Loucy (cell line): ENCODE measurements around the gene TFEB.

Experiments
- H2AFZ ChIP-seq: fragments of 200-600 bp; sonication (generic); 2 replicates; pipeline ENCODE4 v1.6.0; 2016; ENCODE audit warnings: antibody characterized with exemption, mild to moderate bottlenecking, low read length, moderate library complexity
- H3F3A ChIP-seq: fragments of 200-600 bp; 2 replicates; pipeline ENCODE4 v1.6.0; 2016; ENCODE audit warnings: antibody characterized with exemption, low read depth, mild to moderate bottlenecking
- H3K27me3 ChIP-seq: fragments of 200-600 bp; sonication (generic); 2 replicates; pipeline ENCODE4 v1.6.1; 2014; ENCODE audit warnings: low read length, mild to moderate bottlenecking; ENCODE audit not compliant: insufficient read depth, poor library complexity, severe bottlenecking
- H3K36me3 ChIP-seq: fragments of 200-600 bp; sonication (generic); 2 replicates; pipeline ENCODE4 v1.6.1; 2016; ENCODE audit warnings: low read length; ENCODE audit not compliant: insufficient read depth
- H3K4me1 ChIP-seq: fragments of 200-600 bp; sonication (generic); 2 replicates; pipeline ENCODE4 v1.5.1; 2014; ENCODE audit warnings: low read length, mild to moderate bottlenecking; ENCODE audit not compliant: insufficient read depth, poor library complexity, severe bottlenecking
- H3K4me2 ChIP-seq: fragments of 200-600 bp; sonication (generic); 2 replicates; pipeline ENCODE4 v1.6.0; 2014; ENCODE audit warnings: antibody characterized with exemption, low read length, low read depth, mild to moderate bottlenecking; ENCODE audit not compliant: poor library complexity, severe bottlenecking
- H3K4me3 ChIP-seq: fragments of 200-600 bp; sonication (generic); 2 replicates; pipeline ENCODE4 v1.5.1; 2014; ENCODE audit warnings: low read length, mild to moderate bottlenecking, mixed read lengths; ENCODE audit not compliant: poor library complexity, severe bottlenecking
- H3K79me2 ChIP-seq: fragments of 200-600 bp; sonication (generic); 2 replicates; pipeline ENCODE4 v1.6.1; 2014; ENCODE audit warnings: low read length; ENCODE audit not compliant: insufficient read depth
- H3K9ac ChIP-seq: fragments of 200-600 bp; sonication (generic); 2 replicates; pipeline ENCODE4 v1.6.0; 2014; ENCODE audit warnings: mild to moderate bottlenecking, low read depth, low read length, moderate library complexity; ENCODE audit not compliant: poor library complexity, severe bottlenecking
- H3K9me2 ChIP-seq: fragments of 200-600 bp; sonication (generic); replicated peaks from 2 replicates; pipeline ENCODE4 v1.6.1; 2016; ENCODE audit warnings: low read depth, low read length, mixed read lengths
- H3K9me3 ChIP-seq: fragments of 200-600 bp; sonication (generic); 2 replicates; pipeline ENCODE4 v1.6.1; 2014; ENCODE audit warnings: mild to moderate bottlenecking, antibody characterized with exemption, low read length, low read depth; ENCODE audit not compliant: insufficient read depth
- H4K20me1 ChIP-seq: fragments of 200-600 bp; sonication (generic); 2 replicates; pipeline ENCODE4 v1.6.0; 2014; ENCODE audit warnings: antibody characterized with exemption, low read length, mild to moderate bottlenecking; ENCODE audit not compliant: insufficient read depth, poor library complexity, severe bottlenecking
- EZH2phosphoT487 ChIP-seq: fragments of 200-600 bp; IDR thresholded peaks from 2 replicates; pipeline ENCODE4 v1.6.1; 2018; ENCODE audit warnings: antibody characterized with exemption, mild to moderate bottlenecking, moderate library complexity, borderline replicate concordance
- TF ChIP-seq, protein P1 (sequence below): fragments of 200-600 bp; sonication (generic); conservative IDR thresholded peaks from 2 replicates; pipeline ENCODE4 v1.5.1; 2014; ENCODE audit warnings: mild to moderate bottlenecking, antibody characterized with exemption, low read length

TFEB gene

DNA sequence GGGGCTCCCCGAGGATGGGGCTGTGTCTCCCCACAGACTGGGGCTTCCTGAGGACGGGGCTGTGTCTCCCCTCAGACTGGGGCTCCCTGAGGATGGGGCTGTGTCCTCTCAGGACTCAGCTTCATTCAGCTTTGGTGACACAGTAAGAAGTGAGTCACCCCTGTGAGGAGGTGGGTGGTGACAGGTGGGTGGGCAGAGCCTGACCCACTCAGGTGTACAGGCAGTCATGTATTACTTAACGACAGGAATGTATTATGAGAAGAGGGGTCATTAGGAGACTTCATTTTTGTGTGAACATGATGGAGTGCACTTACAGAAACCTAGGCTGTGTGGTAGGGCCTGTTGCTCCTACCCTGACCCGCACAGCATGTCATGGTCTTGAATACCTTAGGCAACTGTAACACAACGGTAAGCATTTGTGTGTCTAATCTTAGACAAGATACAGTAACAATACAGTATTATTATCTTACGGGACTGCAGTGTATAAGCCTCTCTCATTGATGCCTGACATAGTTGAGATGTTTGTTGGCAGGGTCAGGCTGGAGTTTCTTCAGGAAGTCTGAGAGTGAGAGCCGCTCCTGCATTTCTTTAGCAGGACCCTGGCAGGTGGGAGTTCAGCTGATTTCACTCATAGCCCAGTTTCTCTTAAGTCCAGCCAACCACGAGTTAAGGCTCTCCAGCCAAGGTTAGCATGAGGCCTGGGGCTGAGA lies 22.7 kb upstream of the TFEB start:
- H3K9me3 ChIP-seq = no peaks in the 10 kb centered on the region
- no peaks in the 10 kb centered on the region for H4K20me1 ChIP-seq
- TF ChIP-seq, protein P1, sequence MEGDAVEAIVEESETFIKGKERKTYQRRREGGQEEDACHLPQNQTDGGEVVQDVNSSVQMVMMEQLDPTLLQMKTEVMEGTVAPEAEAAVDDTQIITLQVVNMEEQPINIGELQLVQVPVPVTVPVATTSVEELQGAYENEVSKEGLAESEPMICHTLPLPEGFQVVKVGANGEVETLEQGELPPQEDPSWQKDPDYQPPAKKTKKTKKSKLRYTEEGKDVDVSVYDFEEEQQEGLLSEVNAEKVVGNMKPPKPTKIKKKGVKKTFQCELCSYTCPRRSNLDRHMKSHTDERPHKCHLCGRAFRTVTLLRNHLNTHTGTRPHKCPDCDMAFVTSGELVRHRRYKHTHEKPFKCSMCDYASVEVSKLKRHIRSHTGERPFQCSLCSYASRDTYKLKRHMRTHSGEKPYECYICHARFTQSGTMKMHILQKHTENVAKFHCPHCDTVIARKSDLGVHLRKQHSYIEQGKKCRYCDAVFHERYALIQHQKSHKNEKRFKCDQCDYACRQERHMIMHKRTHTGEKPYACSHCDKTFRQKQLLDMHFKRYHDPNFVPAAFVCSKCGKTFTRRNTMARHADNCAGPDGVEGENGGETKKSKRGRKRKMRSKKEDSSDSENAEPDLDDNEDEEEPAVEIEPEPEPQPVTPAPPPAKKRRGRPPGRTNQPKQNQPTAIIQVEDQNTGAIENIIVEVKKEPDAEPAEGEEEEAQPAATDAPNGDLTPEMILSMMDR = no peak
- TF ChIP-seq EZH2phosphoT487 = no peak
- no peaks in the 10 kb centered on the region for H3K9me2 ChIP-seq
- no peaks in the 10 kb centered on the region for H3K79me2 ChIP-seq
- H3F3A ChIP-seq = no peaks in the 10 kb centered on the region
- H3K27me3 ChIP-seq = no peaks in the 10 kb centered on the region
- peaks cover 21% of the 10 kb centered on the region for H3K4me1 ChIP-seq
- H3K36me3 ChIP-seq = no peaks in the 10 kb centered on the region
- H3K9ac ChIP-seq = no peak overlapping the region
- no peak overlapping the region for H2AFZ ChIP-seq
- H3K4me2 ChIP-seq = no peak overlapping the region
- H3K4me3 ChIP-seq = no peak overlapping the region

DNA sequence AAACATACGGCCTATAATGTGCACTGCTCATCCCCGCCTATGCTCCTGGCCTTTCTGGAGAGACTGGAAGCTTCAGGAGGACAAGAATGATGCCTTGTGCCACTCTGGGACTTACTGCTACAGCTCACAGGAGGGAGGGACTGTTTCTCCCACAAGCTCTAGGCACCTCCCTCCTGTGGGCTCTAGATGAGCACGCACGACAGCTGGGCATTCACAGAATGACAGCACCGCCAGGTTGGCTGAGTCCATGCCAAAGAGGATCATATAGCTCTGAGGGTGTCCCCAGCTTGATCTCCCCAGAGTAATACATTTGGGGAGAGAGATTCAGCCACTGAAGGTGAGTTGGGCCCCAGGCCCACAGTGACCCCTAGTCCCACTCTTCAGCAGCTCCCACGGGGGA lies 21.9 kb upstream of the TFEB start:
- Histone ChIP-seq H4K20me1 (no peaks in the 10 kb centered on the region), H3K9me3 (no peaks in the 10 kb centered on the region), H3K4me2 (no peak overlapping the region), H3K27me3 (no peaks in the 10 kb centered on the region), H3K4me1 (peaks cover 21% of the 10 kb centered on the region), H3K79me2 (no peaks in the 10 kb centered on the region), H2AFZ (no peak overlapping the region), H3K9ac (no peak overlapping the region), H3F3A (no peaks in the 10 kb centered on the region), H3K4me3 (no peak overlapping the region), H3K36me3 (no peaks in the 10 kb centered on the region), H3K9me2 (no peaks in the 10 kb centered on the region)
- no peak for TF ChIP-seq EZH2phosphoT487
- TF ChIP-seq, protein P1 = no peak

DNA sequence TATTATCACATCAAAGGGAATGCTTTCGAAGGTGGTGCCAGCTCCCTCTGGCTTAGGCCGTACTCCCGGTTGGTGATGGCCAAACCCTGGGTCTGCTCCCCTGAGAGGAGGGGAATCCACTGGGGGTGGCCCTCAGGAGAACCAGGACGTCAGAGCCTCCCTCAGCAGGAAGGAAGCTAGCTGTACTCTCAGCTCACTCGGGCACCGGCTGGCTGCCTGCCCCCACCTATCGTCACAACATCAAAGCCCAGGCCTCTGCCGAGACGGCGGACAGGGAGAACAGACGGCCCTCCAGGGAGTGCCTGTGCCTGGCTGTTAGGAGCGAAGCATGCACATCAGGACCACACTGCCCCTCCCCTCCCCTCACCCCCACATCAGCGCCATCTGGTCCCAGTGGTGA lies 20.9 kb upstream of the TFEB start:
- Histone ChIP-seq H3K4me3 (peak overlapping the region; percentile 23), H3K4me2 (peak overlapping the region; percentile 47), H2AFZ (peak overlapping the region; percentile 53)

More for the DNA sequence above, 20.9 kb upstream of the TFEB start:
- Histone ChIP-seq H3K36me3 (no peaks in the 10 kb centered on the region), H3K9me3 (no peaks in the 10 kb centered on the region), H3K4me1 (peaks cover 21% of the 10 kb centered on the region), H4K20me1 (no peaks in the 10 kb centered on the region), H3K9me2 (no peaks in the 10 kb centered on the region), H3K79me2 (no peaks in the 10 kb centered on the region), H3K27me3 (no peaks in the 10 kb centered on the region), H3F3A (no peaks in the 10 kb centered on the region), H3K9ac (peak overlapping the region; percentile 45)
- TF ChIP-seq, protein P1 = no peak
- TF ChIP-seq EZH2phosphoT487 = no peak
